NCI-H187 treated with DMSO at 0.1 percent for 48 hours (cell line): ENCODE data around the gene PTPRN2.
"Not testable (repeated sequence)": the region's sequence is repeated elsewhere in the genome, so short reads cannot be mapped to it uniquely, and the experiment has no call there.

ENCODE experiments used
- DNase-seq: peaks from one replicate; lab custom pipeline; 2025; lab: John Stamatoyannopoulos, UW

The PTPRN2 gene

DNA sequence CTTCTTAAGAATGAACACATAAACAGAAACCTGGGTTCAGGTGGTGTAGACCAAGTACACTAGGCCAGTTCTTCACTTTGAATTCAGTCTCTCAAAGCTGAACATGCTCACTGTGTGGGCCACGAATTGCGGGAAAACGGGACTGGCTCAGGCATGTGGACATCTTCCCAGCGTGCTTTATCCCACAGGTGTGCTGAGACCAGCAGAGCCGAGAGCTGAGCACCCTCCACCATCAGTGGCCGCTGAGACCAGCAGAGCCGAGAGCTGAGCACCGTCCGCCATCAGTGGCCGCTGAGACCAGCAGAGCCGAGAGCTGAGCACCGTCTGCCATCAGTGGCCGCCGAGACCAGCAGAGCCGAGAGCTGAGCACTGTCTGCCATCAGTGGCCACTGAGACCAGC lies 985.5 kb downstream of the PTPRN2 start:
- no peak for DNase-seq

DNA sequence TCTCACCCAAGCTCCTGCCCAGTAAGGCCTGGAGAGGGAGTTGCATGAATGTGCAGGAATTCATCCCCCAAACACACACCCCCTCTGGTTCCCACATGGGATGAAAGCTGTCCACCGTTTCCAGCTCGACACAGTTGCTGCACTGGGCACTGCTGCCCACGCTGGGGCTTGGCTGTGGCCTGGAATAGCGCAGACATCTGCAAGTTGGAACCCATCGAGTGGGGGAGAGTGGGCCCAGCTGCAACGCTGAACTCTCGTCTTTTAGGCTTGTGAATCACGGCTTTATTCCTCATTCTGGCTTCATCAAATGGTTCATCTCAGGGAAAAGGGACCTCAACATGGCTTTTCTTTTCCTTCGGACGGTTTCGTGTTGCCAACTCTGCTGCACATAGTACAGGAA lies 986.1 kb downstream of the PTPRN2 start:
- DNase-seq, result no peak

GRCh38 chr7:157599491-157599890 lies 988.1 kb downstream of the PTPRN2 start:
- DNase-seq, result no peak

GRCh38 chr7:157597562-157597961 lies 990.1 kb downstream of the PTPRN2 start:
- DNase-seq, result no peak

GRCh38 chr7:157596881-157597280 lies 990.7 kb downstream of the PTPRN2 start:
- no peak for DNase-seq

DNA sequence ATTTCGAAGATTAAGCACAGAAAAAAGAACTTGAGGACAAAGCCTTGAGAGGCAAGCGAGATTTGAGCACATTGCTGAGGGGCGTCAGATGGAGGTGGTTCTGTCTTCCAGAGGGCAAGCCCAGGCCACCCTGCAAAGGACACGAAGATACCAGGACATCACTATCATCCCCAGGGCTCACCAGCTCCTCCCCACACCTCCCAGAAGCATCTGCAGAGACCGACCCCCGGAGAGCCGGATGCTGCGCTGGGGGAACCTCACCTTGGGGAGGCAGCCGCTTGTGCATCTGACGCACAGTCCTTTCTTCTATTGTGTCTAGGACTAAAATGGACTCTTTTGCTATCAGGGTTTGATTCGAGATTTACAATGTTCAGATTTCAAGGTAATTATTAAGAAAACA lies 991.2 kb downstream of the PTPRN2 start:
- no peak for DNase-seq

DNA sequence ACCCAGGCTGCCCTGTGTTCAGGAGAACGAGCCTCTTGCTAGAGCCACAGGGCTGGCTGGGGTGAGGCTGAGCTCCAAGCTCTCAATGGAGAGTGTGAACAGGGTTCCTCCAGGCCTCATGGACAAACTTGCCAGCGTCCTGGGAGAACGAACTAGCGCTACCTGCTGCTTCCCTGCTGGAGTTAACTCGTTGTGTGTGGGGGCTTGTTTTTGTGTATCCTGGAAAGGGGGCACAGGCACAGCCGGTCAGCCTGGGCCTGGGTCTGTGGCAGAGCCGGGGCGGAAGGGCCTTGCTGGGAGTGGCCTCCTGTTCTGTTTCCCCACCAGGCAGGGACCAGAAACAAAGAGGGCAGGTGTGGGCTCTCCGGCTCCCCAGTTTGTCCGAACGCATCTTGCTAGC lies 991.6 kb downstream of the PTPRN2 start:
- no peak for DNase-seq

- DNase-seq, result no peak
Observed at GRCh38 chr7:157595086-157595855, 992.4 kb downstream of the PTPRN2 start.

- no peak for DNase-seq
Observed at GRCh38 chr7:157594306-157594705, 993.3 kb downstream of the PTPRN2 start.

DNA sequence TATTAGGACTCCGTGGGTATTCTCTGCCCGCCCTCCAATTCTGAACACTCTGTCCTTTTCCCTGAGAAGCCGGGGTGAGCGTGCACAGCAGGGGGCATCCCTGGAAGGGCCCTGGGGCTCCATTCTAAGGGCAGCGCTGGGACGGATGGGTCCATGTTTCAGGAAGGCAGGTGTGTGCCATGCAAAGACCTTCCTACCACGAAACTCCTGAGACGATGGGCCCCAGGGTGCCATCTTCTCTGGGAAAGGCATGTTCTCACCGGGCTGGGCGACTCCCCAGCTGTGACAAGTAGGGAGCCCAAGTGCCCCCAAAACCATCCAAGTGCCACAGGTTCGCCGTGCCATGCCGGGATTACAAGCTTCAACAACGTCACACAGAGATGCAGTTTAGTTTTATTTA lies 994.1 kb downstream of the PTPRN2 start:
- DNase-seq, result no peak

DNA sequence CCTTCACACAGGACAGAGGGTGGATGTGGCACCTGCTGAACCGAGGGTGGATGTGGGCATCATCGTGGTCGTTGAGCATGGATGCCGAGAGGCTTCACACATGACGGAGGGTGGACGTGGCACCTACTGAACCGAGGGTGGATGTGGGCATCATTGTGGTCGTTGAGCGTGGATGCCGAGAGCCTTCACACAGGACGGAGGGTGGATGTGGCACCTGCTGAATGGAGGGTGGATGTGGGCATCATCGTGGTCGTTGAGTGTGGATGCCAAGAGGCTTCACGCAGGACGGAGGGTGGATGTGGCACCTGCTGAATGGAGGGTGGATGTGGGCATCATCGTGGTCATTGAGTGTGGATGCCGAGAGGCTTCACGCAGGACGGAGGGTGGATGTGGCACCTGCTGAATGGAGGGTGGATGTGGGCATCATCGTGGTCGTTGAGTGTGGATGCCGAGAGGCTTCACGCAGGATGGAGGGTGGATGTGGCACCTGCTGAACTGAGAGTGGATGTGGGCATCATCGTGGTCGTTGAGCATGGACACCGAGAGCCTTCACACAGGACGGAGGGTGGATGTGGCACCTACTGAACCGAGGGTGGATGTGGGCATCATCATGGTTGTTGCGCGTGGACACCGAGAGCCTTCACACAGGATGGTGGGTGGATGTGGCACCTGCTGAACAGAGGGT lies 994.8 kb downstream of the PTPRN2 start:
- DNase-seq, result not testable (repeated sequence)

- DNase-seq, result no peak
Observed at GRCh38 chr7:157590526-157590925, 997.1 kb downstream of the PTPRN2 start.

DNA sequence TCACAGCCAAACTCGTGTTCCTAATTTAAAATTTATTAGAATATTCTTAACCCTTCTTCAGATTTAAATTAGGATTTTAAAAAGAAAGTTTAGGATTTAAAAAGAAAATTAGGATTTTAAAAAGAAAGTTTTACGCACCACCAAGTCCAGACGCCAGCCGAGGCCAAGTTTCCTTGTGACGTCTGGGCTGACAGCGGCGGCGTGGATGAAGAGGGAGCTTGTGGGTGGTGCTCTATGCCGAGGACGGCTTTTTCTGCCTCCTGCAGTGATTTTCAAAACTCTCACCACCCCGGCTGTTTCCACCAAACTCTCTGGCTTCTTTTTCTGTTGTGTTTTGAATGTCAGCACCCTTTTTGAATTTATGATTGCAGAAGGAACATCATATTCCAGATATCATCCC lies 997.9 kb downstream of the PTPRN2 start:
- DNase-seq, result no peak

GRCh38 chr7:157587805-157588560 lies 999.6 kb downstream of the PTPRN2 start:
- DNase-seq, result no peak

DNA sequence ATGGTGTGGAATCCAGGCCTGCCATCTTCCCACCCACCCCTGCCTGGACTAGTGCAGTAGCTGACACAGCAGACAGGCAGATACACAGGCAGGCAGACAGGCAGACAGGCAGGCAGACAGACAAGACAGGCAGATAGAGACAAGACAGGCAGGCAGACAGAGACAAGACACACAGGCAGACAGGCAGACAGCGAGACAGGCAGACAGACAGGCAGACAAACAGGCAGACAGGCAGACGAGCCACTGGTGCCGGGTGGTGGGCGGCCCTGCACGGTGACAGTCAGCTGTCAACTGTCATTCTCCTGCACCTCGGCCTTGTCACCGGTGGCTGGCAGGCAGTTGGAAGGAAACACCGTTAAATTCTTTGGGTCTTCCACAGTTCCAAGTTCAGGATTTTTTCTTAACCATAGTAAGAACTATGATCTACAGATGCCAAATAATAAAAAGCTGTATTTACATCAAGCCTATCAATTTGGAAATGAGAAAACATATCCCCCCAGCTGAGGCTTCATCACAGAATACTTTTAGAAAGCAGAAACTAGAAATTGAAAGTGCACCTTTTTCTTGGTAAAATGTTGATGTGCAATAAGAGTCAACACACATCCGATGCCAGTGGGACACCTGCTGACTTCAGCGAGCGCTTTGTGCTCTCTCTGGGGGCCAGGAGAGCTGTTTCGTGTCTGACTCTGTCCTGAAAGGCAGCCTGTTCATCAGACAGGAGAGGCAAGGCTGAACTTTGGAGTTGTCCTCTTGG lies 1000.4 kb downstream of the PTPRN2 start:
- no peak for DNase-seq

DNA sequence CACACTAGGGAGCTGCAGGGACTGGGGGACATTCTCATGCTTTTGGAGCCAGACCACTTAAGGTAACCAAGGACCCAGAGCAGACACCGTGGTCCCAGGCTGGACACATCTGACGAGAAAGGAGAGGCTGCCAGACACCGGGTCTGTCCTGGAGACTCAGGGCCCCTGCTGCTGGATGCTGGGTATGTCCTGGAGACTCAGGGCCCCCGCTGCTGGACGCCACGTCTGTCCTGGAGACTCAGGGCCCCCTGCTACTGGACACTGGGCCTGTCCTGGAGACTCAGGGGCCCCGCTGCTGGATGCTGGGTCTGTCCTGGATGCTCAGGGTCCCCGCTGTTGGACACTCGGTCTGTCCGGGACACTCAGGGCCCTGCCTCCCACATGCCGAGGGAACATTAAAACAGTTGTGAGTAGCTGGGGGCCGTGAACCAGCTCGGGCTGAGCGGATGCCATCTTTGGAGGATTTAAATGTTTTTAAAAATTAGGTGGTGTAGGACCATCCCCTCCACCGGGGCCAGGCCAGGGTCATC lies 1001.1 kb downstream of the PTPRN2 start:
- DNase-seq, result no peak

DNA sequence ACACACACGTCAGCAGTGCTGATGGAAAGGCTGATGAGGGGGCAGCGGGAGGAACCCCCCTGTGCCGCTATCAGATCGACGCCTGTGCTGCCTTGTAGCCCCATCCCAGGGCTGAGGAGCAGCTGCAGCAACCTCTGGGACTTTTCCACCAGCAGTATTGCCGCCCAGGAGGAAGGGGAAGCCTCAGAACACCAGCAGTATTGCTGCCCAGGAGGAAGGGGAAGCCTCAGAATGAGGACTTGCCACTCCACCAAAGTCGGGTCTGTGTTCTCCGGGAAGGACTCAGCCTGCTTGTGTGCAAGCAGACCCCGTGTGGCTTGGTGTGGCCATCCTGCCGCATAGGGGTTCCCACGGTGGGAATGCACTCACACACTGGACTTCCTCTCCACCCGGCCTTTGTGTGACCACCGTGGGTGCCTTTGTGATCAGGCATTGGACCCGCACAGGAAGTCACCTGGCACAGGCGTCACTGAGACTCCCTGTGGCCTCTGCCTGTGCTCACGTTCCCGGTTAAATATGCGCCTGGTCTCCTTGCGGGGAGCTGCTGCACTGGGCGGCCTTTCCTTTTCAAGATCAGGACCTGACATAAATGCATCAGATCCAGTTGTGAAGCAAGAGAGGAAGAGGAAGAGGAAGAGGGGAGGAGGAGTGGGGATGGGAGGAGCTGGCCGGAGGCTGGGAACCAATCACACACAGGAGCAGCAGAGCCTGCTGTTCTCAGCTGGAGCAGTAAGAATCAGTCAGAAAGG lies 1002.3 kb downstream of the PTPRN2 start:
- DNase-seq, result no peak

- DNase-seq, result no peak
Observed at GRCh38 chr7:157584420-157584819, 1003.2 kb downstream of the PTPRN2 start.

- DNase-seq, result no peak
Observed at GRCh38 chr7:157581740-157582139, 1005.9 kb downstream of the PTPRN2 start.

DNA sequence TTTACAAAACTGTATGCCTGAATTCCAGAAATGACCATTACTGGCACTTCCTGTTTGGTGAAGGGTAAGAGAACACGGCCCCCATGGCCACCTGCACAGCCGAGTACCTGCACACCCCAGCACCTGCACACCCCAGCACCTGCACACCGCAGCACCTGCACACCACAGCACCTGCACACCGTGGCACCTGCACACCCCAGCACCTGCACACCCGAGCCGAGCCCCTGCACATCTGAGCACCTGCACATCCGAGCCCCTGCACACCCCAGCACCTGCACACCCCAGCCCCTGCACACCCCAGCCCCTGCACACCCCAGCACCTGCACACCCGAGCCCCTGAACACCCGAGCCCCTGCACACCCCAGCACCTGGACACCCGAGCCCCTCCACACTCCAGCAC lies 1007.3 kb downstream of the PTPRN2 start:
- no peak for DNase-seq

GRCh38 chr7:157579425-157579824 lies 1008.2 kb downstream of the PTPRN2 start:
- no peak for DNase-seq
